ENCODE data around the gene IGHMBP2.

DNA sequence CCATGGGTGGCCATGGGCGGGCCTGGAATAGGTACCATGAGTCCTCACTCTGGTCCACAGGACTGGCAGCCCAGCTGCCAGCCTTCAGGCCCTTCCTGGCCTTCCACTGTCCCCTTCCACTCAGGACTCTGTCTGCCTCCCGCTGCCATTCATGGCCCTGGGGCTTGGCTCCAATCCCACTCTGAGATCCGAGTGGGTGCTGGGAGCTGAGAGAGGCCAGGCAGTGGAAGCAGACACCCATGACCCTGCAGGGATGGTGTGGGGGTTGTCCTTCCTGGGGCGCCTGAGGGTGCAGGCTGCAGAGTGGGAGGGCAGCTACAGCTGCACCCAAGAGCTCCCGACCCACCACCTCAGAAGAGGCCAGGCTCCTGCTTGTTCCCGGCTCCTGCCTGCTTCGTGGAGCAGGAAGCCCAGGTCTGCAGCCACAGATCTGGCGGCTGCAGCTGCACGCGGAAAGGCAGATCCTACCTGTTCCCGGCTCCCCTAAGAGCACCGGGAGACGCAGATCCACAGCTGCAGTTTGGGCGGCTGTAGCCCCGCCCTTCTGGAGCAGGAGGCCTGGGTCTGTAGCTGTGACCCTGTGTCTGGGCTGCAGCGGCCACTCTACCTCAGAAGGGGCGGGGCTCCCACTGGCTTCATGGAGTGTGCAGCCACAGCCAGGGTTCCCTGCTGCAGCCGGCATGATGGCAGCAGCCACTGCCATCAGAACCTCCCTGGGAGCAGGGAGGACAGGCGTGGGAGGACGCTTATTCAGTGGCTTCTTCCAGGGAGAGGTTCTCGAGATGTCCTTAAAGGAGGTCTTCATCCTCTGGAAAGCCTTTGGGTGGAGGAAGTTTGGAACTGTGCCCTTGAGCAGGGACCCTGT is 27.5 kb downstream of the IGHMBP2 start:
- TF ChIP-seq CREB1 (CRISPR knock-in tag; IDR thresholded peaks at IDR 0.05; ENCODE audit: low read depth) (no peak), POLR2AphosphoS5 (IDR thresholded peaks at IDR 0.05; ENCODE audit: low read depth) (no peak), EZH2 (IDR thresholded peaks at IDR 0.05; ENCODE audit: low read depth, unreplicated experiment) (no peak)
- TF ChIP-seq, protein P1, sequence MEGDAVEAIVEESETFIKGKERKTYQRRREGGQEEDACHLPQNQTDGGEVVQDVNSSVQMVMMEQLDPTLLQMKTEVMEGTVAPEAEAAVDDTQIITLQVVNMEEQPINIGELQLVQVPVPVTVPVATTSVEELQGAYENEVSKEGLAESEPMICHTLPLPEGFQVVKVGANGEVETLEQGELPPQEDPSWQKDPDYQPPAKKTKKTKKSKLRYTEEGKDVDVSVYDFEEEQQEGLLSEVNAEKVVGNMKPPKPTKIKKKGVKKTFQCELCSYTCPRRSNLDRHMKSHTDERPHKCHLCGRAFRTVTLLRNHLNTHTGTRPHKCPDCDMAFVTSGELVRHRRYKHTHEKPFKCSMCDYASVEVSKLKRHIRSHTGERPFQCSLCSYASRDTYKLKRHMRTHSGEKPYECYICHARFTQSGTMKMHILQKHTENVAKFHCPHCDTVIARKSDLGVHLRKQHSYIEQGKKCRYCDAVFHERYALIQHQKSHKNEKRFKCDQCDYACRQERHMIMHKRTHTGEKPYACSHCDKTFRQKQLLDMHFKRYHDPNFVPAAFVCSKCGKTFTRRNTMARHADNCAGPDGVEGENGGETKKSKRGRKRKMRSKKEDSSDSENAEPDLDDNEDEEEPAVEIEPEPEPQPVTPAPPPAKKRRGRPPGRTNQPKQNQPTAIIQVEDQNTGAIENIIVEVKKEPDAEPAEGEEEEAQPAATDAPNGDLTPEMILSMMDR (conservative IDR thresholded peaks at IDR 0.05; ENCODE audit: low read depth in 2 of 2), result no peak
